ENCODE data around the gene OR4A47.
"Not testable (repeated sequence)": the region's sequence is repeated elsewhere in the genome, so short reads cannot be mapped to it uniquely, and the experiment has no call there.

Gene OR4A47, protein sequence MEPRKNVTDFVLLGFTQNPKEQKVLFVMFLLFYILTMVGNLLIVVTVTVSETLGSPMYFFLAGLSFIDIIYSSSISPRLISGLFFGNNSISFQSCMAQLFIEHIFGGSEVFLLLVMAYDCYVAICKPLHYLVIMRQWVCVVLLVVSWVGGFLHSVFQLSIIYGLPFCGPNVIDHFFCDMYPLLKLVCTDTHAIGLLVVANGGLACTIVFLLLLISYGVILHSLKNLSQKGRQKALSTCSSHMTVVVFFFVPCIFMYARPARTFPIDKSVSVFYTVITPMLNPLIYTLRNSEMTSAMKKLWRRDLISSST

DNA sequence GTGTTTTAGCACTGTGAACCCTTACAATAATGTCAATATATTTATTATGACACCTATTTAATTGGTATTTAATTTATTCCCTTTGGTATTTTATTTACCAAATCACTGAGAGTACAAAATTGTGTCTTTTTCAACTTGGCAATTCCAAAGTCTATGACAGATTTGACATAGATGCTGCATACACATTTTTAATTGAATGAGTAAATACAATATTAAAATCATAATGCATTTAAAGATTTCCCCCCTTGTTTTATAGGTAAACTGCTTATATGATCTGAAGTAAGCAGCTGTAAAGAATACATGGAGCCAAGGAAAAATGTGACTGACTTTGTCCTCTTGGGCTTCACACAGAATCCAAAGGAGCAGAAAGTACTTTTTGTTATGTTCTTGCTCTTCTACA lies at the start of gene OR4A47:
OR4A47 (plus strand) TSS at position 301 of the 400 bp plus-strand sequence; CDS start at position 301, 0 bp downstream.
- not testable (repeated sequence) for DNase-seq (ENCODE audit: low read depth in 2 of 2)

DNA sequence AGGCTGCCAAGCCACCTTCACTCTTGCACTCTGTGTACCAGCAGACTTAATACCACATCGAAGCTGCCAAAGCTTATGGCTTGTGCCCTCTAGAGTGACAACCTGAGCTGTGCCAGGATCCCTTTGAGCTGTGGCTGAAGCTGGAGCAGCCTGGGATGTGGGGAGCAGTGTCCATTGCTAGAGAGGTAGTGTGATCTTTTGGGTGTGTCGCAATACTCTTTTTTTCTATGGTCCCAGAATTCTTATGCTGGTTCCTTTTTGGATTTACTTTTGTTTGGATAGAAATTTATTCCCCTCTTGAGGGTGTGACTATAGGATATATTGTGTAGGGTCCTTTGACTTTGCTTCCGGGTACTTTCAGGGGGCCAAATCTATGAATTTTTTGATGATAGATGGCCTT lies 32.7 kb upstream of the OR4A47 start:
- not testable (repeated sequence) for DNase-seq (ENCODE audit: low read depth in 2 of 2)

DNA sequence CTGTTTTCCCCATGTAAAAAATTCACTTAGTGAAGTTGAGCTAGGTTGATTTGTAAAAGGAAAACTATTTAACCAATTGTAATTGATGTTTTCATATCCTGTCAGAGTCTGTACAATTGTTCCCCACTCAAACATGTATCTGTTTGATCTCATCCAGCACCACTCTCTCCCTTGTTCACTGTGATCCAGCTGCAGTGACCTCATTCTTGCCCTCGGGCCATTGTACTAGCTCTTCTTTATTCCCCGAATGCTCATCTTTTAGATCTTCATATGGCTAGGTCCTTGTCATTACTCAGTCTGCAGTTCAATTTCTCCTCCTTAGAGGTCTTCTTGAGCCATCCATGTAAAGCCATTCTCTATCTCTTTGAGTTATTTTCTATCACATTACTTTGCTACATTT lies 14.6 kb upstream of the OR4A47 start:
- DNase-seq (ENCODE audit: low read depth in 2 of 2), result not testable (repeated sequence)

DNA sequence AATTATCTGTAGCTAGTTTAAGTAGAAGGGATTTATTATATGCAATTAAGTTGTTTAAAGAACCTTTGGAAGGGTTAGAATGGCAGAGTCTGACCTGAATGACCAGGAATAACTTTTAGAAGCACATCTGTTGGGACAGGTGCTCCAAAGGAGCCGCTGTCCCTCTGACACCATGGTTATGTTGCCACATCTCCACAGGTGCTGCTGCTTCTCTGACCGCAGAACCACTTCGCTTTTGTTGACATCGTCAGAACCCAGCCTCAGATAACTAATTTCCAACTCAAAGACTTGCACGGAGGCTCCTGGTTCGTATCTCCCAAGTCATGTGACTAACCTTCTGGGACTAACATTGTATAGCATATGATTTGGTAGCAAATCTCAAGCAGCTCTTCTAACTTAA lies 13.9 kb upstream of the OR4A47 start:
- DNase-seq (ENCODE audit: low read depth in 2 of 2), result not testable (repeated sequence)

DNA sequence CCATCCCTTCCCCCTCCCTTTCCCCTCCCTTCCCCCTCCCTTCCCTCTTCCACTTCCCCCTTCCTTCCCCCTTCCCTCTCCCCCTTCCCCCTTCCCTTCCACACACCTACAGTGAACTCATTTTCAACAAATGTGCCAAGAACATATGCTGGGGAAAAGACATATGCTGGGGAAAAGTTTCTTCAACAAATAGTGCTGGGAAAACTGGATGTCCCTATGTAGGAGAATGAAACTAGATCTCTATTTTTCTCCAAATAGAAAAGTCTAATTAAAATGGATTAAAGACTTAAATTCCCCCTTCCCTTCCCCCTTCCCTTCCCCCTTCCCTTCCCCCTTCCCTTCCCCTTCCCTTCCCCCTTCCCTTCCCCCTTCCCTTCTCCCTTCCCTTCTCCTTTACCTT lies 17.6 kb downstream of the OR4A47 start:
- DNase-seq (ENCODE audit: low read depth in 2 of 2), result not testable (repeated sequence)

DNA sequence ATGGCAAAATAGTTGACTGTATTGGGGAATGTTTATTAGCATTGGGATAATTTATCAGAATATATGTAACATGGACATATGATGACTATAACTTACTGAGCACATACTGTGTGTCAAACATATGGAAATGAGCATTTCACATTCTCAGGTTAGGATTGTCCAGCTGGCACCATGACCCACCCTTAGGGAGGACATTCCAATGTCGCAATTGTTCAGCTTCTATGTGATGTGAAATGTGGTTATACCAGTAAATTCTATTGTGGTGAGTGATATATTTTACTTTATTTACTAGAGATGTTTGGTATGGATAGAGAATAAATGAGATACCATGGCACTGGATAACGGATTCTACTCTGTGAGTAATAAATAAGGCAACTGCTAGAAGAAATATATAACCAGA lies 50.4 kb downstream of the OR4A47 start:
- no peak for DNase-seq (ENCODE audit: low read depth in 2 of 2)

Data from stimulated activated CD8-positive, alpha-beta memory T cell treated with anti-CD3 and anti-CD28 coated beads, Interleukin-7, amount 100 ng/mL, for 1 hour (primary cell).